ENCODE data around the gene C1orf141.
"Not testable (repeated sequence)": the region's sequence is repeated elsewhere in the genome, so short reads cannot be mapped to it uniquely, and the experiment has no call there.

C1orf141 gene

DNA sequence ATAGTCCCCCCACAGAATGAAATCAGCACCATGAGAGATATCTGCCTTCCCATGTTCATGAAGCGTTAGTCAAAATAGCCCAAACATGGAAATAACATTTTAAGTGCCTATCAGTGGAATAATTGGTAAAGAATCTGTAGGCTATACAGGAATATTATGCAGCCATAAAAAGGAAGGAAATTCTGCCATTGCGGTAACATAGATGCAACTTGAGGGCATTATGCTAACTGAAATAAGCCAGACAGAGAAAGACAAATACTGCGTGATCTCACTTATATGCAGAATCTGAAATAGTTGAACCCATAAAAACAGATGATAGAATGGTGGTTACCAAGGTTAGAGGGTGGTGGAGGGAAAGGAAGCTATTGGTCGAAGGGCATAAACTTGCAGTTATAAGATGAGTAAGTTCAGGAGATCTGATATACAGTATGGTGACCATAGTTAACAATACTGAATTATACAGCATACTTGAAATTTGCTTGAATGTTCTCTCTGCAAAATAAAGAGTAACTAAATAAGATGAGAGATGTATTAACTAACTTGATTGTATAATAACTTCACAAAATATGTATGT lies 30.8 kb upstream of the C1orf141 start:
- Histone ChIP-seq H3K4me1 (ENCODE audit: control insufficient read depth, insufficient read depth, low read length, poor library complexity, severe bottlenecking) (no peaks in the 10 kb centered on the region), H3K27ac (ENCODE audit: low read depth, low read length, severe bottlenecking) (no peak overlapping the region), H3K9me3 (ENCODE audit: control insufficient read depth, low read length) (no peaks in the 10 kb centered on the region), H3K4me3 (ENCODE audit: extremely low read depth, insufficient read depth, low read length, poor library complexity, severe bottlenecking) (no peak overlapping the region), H3K36me3 (ENCODE audit: control insufficient read depth, insufficient read depth, low read length) (no peaks in the 10 kb centered on the region)
- 97% methylated on average over 2 of the region's 4 CpGs for WGBS, 2 experiments (ENCODE audit: insufficient coverage in 2 of 2)

DNA sequence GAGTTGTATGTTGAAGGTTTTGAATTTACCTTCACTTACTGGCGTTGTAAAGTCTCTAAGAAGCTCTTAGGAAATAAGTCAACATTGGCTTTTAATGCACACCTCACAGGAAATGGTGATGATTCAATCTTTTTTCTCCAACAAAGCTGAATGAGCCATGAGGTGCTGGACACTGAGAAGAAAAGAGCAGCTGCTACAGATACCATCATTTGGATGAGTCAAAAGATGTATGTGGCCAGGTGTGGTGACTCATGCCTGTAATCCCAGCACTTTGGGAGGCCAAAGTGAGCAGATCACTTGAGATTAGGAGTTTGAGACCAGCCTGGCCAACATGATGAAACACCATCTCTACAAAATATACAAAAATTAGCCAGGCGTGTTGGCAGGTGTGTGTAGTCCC lies 28.2 kb upstream of the C1orf141 start:
- no peaks in the 10 kb centered on the region for H3K9me3 ChIP-seq (ENCODE audit: control insufficient read depth, low read length)
- no peaks in the 10 kb centered on the region for H3K36me3 ChIP-seq (ENCODE audit: control insufficient read depth, insufficient read depth, low read length)
- no peak overlapping the region for H3K4me3 ChIP-seq (ENCODE audit: extremely low read depth, insufficient read depth, low read length, poor library complexity, severe bottlenecking)
- no peaks in the 10 kb centered on the region for H3K4me1 ChIP-seq (ENCODE audit: control insufficient read depth, insufficient read depth, low read length, poor library complexity, severe bottlenecking)
- WGBS, 2 experiments (ENCODE audit: insufficient coverage in 2 of 2), result 100% methylated on average over 2 of the region's 2 CpGs; no CpG with 5 or more reads in 1 of the 2 experiments
- H3K27ac ChIP-seq (ENCODE audit: low read depth, low read length, severe bottlenecking), result no peak overlapping the region

DNA sequence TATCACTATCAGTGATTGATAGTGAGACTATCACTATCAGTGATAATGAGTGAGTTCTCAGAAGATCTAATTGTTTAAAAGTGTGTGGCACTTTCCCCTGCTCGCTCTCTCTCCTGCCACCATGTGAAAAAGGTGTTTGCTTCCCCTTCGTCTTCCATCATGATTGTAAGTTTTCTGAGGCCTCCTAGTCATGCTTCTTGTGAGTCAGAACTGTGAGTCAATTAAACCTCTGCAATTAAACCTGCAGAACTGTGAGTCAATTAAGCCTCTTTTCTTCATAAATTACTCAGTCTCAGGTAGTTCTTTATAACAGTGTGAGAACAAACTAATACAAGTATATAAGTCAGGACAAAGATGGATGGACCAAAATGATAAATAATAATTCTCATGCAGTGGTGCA lies 24.5 kb upstream of the C1orf141 start:
- H3K9me3 ChIP-seq (ENCODE audit: control insufficient read depth, low read length), result no peaks in the 10 kb centered on the region
- no peaks in the 10 kb centered on the region for H3K36me3 ChIP-seq (ENCODE audit: control insufficient read depth, insufficient read depth, low read length)
- no peaks in the 10 kb centered on the region for H3K4me1 ChIP-seq (ENCODE audit: control insufficient read depth, insufficient read depth, low read length, poor library complexity, severe bottlenecking)
- no peak overlapping the region for H3K4me3 ChIP-seq (ENCODE audit: extremely low read depth, insufficient read depth, low read length, poor library complexity, severe bottlenecking)
- no peak overlapping the region for H3K27ac ChIP-seq (ENCODE audit: low read depth, low read length, severe bottlenecking)
- 86 to 100% methylated on average over 1 to 2 of the region's 2 CpGs for WGBS, 2 experiments (ENCODE audit: insufficient coverage in 2 of 2)

DNA sequence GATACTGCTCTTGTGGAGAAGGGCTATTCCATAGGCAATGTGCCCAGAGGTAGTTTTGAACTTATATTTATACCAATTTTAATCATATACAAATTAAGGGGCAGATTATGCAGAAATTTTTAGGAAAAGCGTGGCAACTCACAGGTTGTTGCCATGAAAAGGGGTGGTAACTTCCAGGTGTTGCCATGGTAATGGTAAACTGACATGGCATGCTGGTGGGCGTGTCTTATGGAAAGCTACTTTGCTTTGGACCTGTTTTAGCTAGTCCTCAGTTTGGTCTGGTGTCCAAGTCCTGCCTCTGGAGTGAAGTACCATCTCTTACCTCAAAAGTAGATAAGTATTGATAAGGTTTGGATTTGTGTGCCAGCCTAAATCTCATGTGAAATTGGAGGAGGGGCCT lies 23.6 kb upstream of the C1orf141 start:
- H3K9me3 ChIP-seq (ENCODE audit: control insufficient read depth, low read length), result no peaks in the 10 kb centered on the region
- no peak overlapping the region for H3K27ac ChIP-seq (ENCODE audit: low read depth, low read length, severe bottlenecking)
- H3K36me3 ChIP-seq (ENCODE audit: control insufficient read depth, insufficient read depth, low read length), result no peaks in the 10 kb centered on the region
- 80 to 100% methylated on average over 1 to 2 of the region's 2 CpGs for WGBS, 2 experiments (ENCODE audit: insufficient coverage in 2 of 2)
- no peaks in the 10 kb centered on the region for H3K4me1 ChIP-seq (ENCODE audit: control insufficient read depth, insufficient read depth, low read length, poor library complexity, severe bottlenecking)
- no peak overlapping the region for H3K4me3 ChIP-seq (ENCODE audit: extremely low read depth, insufficient read depth, low read length, poor library complexity, severe bottlenecking)

DNA sequence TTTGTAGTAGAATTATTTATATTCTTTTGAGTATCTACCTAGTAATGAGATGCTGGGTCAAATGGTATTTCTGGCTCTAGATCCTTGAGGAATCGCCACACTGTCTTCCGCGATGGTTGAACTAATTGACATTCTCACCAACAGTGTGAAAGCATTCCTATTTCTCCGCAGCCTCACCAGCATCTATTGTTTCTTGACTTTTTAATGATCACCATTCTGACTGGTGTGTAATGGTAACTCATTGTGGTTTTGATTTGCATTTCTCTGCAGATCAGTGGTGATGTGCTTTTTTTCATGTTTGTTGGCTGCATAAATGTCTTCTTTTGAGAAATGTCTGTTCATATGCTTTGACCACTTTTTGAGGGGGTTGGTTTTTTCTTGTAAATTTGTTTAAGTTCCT lies 16.2 kb upstream of the C1orf141 start:
- no peak overlapping the region for H3K27ac ChIP-seq (ENCODE audit: low read depth, low read length, severe bottlenecking)
- no CpG with 5 or more reads among the region's 4 CpGs for WGBS, 2 experiments (ENCODE audit: insufficient coverage in 2 of 2)
- H3K36me3 ChIP-seq (ENCODE audit: control insufficient read depth, insufficient read depth, low read length), result no peaks in the 10 kb centered on the region
- H3K9me3 ChIP-seq (ENCODE audit: control insufficient read depth, low read length), result no peaks in the 10 kb centered on the region
- H3K4me1 ChIP-seq (ENCODE audit: control insufficient read depth, insufficient read depth, low read length, poor library complexity, severe bottlenecking), result no peaks in the 10 kb centered on the region
- H3K4me3 ChIP-seq (ENCODE audit: extremely low read depth, insufficient read depth, low read length, poor library complexity, severe bottlenecking), result no peak overlapping the region

DNA sequence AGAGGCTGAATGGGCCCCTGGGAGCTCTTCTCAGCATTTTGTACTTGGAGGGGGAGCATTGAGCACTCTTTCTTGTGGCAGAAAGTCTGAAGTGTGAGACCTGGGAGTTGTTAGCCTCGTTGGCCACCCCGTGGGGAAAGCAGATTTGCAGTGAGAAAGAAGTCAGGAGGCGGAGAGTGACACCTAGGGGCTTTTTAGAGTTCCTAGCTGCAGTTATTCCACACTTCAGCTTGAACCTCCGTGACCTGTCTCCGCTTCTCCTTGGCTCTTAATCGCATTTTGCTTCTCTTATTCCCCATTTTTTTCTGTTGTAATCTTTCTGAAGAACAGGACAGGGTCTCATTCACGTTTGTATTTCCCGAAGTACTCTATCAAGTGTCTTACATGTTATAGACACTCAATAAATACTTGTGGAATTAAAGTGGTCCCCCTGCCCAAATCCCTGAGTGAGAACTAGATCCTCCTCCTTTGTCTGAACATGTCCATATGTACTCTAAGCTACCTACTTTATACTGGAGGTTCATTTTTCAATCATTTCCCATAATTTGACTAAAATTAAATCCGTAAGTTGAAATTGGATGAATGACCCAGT lies 14.5 kb upstream of the C1orf141 start:
- H3K27ac ChIP-seq (ENCODE audit: low read depth, low read length, severe bottlenecking), result no peak overlapping the region
- no peaks in the 10 kb centered on the region for H3K9me3 ChIP-seq (ENCODE audit: control insufficient read depth, low read length)
- WGBS, 2 experiments (ENCODE audit: insufficient coverage in 2 of 2), result 10 to 13% methylated on average over 4 to 5 of the region's 9 CpGs
- H3K4me3 ChIP-seq (ENCODE audit: extremely low read depth, insufficient read depth, low read length, poor library complexity, severe bottlenecking), result no peak overlapping the region
- H3K36me3 ChIP-seq (ENCODE audit: control insufficient read depth, insufficient read depth, low read length), result no peaks in the 10 kb centered on the region
- H3K4me1 ChIP-seq (ENCODE audit: control insufficient read depth, insufficient read depth, low read length, poor library complexity, severe bottlenecking), result no peaks in the 10 kb centered on the region

DNA sequence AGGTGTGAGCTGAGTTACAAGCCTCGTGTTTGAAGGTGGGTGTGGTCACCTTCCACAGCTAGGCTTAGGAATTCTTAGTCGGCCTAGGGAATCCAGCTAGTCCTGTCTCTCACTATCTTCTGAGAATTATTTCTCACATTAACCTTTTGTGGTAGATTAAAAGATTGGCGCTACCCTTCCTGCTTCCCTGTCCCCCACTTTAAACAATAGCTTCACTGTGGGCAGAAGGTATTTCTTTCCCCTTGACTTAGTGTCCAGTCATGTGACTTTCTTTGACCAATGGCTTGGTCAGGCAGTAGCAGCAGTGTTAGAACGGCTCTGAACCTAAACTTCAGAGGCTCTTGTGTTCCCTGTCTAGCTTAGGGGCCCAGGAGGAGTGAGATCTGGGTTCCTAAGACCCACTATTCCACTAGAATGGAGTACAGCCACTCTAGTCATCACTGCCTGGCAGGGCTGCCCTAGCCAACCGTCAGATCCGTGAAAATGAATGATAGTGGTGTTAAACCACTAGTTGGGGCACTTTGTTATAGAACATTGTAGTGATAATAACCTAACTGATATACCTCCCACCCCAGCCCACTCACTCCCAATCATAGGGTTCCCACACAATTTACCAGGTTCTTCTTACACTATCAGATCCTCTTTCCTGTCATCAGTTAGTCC lies 13.9 kb upstream of the C1orf141 start:
- no peak overlapping the region for H3K4me3 ChIP-seq (ENCODE audit: extremely low read depth, insufficient read depth, low read length, poor library complexity, severe bottlenecking)
- WGBS, 2 experiments (ENCODE audit: insufficient coverage in 2 of 2), result 68% methylated on average over 2 of the region's 6 CpGs; no CpG with 5 or more reads in 1 of the 2 experiments

DNA sequence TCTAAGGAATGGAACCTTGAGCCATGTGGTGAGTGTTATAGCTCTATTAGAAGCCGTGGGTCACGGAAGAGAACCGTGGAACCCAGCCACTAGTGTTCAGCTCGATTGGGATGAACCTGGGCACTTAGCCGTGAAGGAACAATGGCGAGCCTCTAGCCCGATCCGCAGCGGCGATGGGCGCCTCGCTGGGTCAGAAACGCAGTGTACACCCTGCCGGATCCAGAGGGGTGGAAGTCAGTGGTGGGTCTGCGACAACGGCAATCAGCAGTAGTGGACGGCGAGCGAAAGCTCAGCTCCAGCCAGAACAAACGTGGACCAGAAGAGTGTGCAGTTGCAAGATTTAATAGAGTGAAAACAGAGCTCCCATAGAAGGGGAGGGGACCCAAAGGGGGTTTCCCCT lies 13.2 kb upstream of the C1orf141 start:
- not testable (repeated sequence) for H3K9me3 ChIP-seq (ENCODE audit: control insufficient read depth, low read length); H3K27ac ChIP-seq (ENCODE audit: low read depth, low read length, severe bottlenecking); H3K4me3 ChIP-seq (ENCODE audit: extremely low read depth, insufficient read depth, low read length, poor library complexity, severe bottlenecking); H3K4me1 ChIP-seq (ENCODE audit: control insufficient read depth, insufficient read depth, low read length, poor library complexity, severe bottlenecking); H3K36me3 ChIP-seq (ENCODE audit: control insufficient read depth, insufficient read depth, low read length)
- 96 to 97% methylated on average over 13 to 20 of the region's 20 CpGs for WGBS, 2 experiments (ENCODE audit: insufficient coverage in 2 of 2)

More for the DNA sequence above, 13.9 kb upstream of the C1orf141 start:
- H3K27ac ChIP-seq (ENCODE audit: low read depth, low read length, severe bottlenecking), result no peak overlapping the region
- H3K4me1 ChIP-seq (ENCODE audit: control insufficient read depth, insufficient read depth, low read length, poor library complexity, severe bottlenecking), result no peaks in the 10 kb centered on the region
- no peaks in the 10 kb centered on the region for H3K36me3 ChIP-seq (ENCODE audit: control insufficient read depth, insufficient read depth, low read length)
- no peaks in the 10 kb centered on the region for H3K9me3 ChIP-seq (ENCODE audit: control insufficient read depth, low read length)

DNA sequence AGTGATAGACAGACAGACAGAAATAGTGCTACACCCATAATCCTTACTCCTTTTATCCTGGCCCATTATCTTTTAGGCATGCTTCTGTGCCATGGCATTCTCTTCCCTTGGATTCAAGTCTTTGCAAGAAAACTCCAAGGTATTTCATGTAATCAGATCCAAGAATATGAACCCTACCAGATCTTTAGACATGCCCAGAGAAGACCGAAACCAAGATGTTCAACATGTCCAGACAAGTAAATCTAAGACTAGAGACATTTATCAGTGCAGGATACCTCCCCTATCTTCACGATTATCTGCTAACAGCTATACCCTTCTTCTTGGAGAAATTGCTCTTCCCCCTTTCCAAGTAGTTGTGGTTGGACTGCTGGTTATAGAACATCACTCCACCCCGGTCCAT lies 11.8 kb upstream of the C1orf141 start:
- WGBS, 2 experiments (ENCODE audit: insufficient coverage in 2 of 2), result 90 to 100% methylated on average over 1 of the region's 3 CpGs
- H3K36me3 ChIP-seq (ENCODE audit: control insufficient read depth, insufficient read depth, low read length), result no peaks in the 10 kb centered on the region
- no peaks in the 10 kb centered on the region for H3K9me3 ChIP-seq (ENCODE audit: control insufficient read depth, low read length)
- no peak overlapping the region for H3K27ac ChIP-seq (ENCODE audit: low read depth, low read length, severe bottlenecking)
- no peak overlapping the region for H3K4me3 ChIP-seq (ENCODE audit: extremely low read depth, insufficient read depth, low read length, poor library complexity, severe bottlenecking)
- no peaks in the 10 kb centered on the region for H3K4me1 ChIP-seq (ENCODE audit: control insufficient read depth, insufficient read depth, low read length, poor library complexity, severe bottlenecking)

DNA sequence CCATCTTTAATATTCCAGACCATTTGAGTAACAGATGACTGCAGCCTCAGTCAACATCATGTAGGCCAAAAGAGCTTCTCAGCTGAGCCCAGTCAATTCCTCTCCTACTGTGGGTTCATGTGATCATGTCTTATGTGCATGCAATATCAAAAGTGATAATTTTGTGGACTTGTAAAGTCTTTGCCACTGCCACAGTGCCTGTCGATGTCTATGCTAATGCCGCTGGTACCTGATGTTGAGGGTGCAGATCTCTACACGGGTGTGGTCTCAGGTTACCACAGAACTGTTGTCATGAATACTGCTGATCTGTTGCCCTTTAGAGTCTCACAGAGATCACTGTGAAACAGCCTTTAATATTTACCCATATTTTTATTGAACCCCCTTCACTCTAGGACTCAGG lies 11.3 kb upstream of the C1orf141 start:
- H3K27ac ChIP-seq (ENCODE audit: low read depth, low read length, severe bottlenecking), result no peak overlapping the region
- no peaks in the 10 kb centered on the region for H3K9me3 ChIP-seq (ENCODE audit: control insufficient read depth, low read length)
- WGBS, 2 experiments (ENCODE audit: insufficient coverage in 2 of 2), result 81 to 90% methylated on average over 3 of the region's 3 CpGs
- no peaks in the 10 kb centered on the region for H3K4me1 ChIP-seq (ENCODE audit: control insufficient read depth, insufficient read depth, low read length, poor library complexity, severe bottlenecking)
- no peaks in the 10 kb centered on the region for H3K36me3 ChIP-seq (ENCODE audit: control insufficient read depth, insufficient read depth, low read length)
- H3K4me3 ChIP-seq (ENCODE audit: extremely low read depth, insufficient read depth, low read length, poor library complexity, severe bottlenecking), result no peak overlapping the region

DNA sequence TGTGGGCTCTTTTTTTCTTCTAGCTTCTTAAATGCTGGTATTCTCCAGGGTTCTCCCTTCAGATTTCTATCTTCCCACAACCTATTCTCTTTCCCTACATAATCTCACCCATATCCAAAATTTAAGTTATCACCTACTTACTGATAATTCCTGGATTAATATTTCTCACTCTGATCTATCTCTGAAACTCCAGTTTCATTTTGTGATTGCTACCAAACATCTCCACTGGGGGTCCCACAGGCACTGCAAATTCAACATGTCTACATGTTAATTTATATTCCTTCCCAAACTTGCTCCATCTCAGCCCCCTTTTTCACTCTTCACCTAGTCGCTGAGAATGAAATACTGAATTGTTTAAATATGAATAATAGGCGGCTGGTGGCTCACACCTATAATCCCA lies 9.9 kb upstream of the C1orf141 start:
- H3K27ac ChIP-seq (ENCODE audit: low read depth, low read length, severe bottlenecking), result no peak overlapping the region
- no CpG with 5 or more reads among the region's 2 CpGs for WGBS, 2 experiments (ENCODE audit: insufficient coverage in 2 of 2)

More for the DNA sequence above, 9.9 kb upstream of the C1orf141 start:
- no peaks in the 10 kb centered on the region for H3K4me1 ChIP-seq (ENCODE audit: control insufficient read depth, insufficient read depth, low read length, poor library complexity, severe bottlenecking)
- H3K9me3 ChIP-seq (ENCODE audit: control insufficient read depth, low read length), result no peaks in the 10 kb centered on the region
- H3K36me3 ChIP-seq (ENCODE audit: control insufficient read depth, insufficient read depth, low read length), result no peaks in the 10 kb centered on the region
- H3K4me3 ChIP-seq (ENCODE audit: extremely low read depth, insufficient read depth, low read length, poor library complexity, severe bottlenecking), result no peak overlapping the region

Data from mesodermal cell (in vitro differentiated cells).